OCI-LY1 (cell line): ENCODE results near the gene ABCA13.

ENCODE experiments used
- CTCF ChIP-seq: fragments of 200-600 bp; sonication (generic), shearing (Covaris generic); IDR thresholded peaks from 2 replicates; pipeline ENCODE4 v1.5.1; 2017; ENCODE audit warnings: mild to moderate bottlenecking, antibody characterized with exemption, low read length, moderate library complexity, mixed read lengths
- EZH2 ChIP-seq: fragments of 200-600 bp; sonication (generic), shearing (Covaris generic); IDR thresholded peaks from 2 replicates; pipeline ENCODE4 v1.8.0; 2017; ENCODE audit warnings: borderline replicate concordance, mixed run types, mild to moderate bottlenecking, antibody characterized with exemption, low read length, moderate library complexity, mixed read lengths

- no peak; the same call in 1 of the 2 replicates for TF ChIP-seq CTCF
- TF ChIP-seq EZH2 = no peak
Measured at GRCh38 chr7:48416327-48416908, 245.2 kb downstream of the ABCA13 start.
